HL-60 (cell line): Measurements from ENCODE around the gene AXIN1.
"Not testable (repeated sequence)": the region's sequence is repeated elsewhere in the genome, so short reads cannot be mapped to it uniquely, and the experiment has no call there.

Source experiments
- DNase-seq, 2 experiments: peaks; one replicate each; pipeline ENCODE4 v3.0.0-alpha.2; 2010 to 2020; ENCODE audit warnings: low read depth in 1 of 2, low spot score in 1 of 2
- H3K27ac ChIP-seq: fragments of 250-450 bp; sonication (Bioruptor Pico); replicated peaks from 2 replicates; pipeline ENCODE4 v1.5.1; 2020; ENCODE audit warnings: mild to moderate bottlenecking, moderate library complexity
- H3K27me3 ChIP-seq: fragments of 250-450 bp; sonication (Bioruptor Pico); 2 replicates; pipeline ENCODE4 v1.5.1; 2021; ENCODE audit warnings: mild to moderate bottlenecking, moderate library complexity; ENCODE audit not compliant: insufficient read depth, poor library complexity, severe bottlenecking
- H3K4me3 ChIP-seq: replicated peaks from 2 replicates; pipeline ENCODE4 v1.5.1; 2011; ENCODE audit warnings: mild to moderate bottlenecking, control low read depth, low read length; ENCODE audit not compliant: insufficient read depth
- GABPA ChIP-seq: IDR thresholded peaks from 2 replicates; pipeline ENCODE4 v1.6.1; 2012; ENCODE audit warnings: low read depth
- POLR2AphosphoS5 ChIP-seq: IDR thresholded peaks from 2 replicates; pipeline ENCODE4 v1.6.1; 2012; ENCODE audit warnings: low read depth
- SPI1 ChIP-seq: IDR thresholded peaks from 2 replicates; pipeline ENCODE4 v1.6.1; 2012; ENCODE audit warnings: low read depth, mild to moderate bottlenecking, borderline replicate concordance
- TF ChIP-seq, protein P1 (sequence below): IDR thresholded peaks from 2 replicates; pipeline ENCODE4 v1.6.1; 2012; ENCODE audit warnings: low read depth; ENCODE audit not compliant: insufficient replicate concordance
- TF ChIP-seq, protein P2 (sequence below): IDR thresholded peaks from one replicate; pipeline ENCODE4 v1.5.1; 2011; ENCODE audit warnings: low read length, control low read depth, inconsistent platforms; ENCODE audit not compliant: insufficient read depth

AXIN1 gene

DNA sequence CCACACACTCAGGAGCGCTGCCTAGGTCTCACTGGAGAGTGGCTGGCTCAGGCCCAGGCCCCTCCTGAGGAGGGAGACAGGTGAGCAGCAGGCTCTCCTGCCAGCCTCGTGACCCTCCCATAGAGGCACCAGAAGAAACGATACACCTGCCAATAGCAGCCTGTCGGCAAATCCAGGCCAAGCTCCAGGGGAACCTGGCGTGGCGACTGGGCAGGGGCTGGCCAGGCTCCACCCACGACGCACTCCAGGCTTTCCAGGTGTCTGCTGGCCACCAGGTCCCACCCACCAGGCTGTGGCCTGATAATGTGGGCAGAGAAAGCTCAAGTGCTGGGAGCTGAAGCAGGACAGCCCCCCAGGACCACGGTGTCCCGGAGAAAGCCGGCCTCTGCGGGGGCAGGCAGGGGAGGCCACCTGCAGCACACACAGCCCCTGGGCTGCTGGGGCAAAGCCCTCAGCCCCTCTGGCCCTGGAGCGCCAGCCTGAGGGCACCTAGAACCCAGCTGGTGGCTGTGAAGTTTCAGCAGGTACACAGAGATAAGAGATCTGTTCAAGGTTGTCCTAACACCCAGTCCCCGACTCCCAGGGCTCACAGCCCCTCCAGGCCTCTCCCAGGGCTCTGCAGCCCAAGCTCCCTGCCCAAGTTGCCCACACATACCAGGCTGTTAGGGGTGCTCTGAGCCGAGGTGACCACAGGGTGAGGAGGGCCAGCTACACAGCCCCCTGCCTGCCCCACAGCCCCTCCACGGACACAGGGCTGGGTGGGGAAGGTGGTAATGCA, 26.8 kb upstream of the AXIN1 start:
- H3K4me3 ChIP-seq = no peak overlapping the region
- no peak overlapping the region for H3K27ac ChIP-seq
- no peak for DNase-seq
- TF ChIP-seq, protein P1, sequence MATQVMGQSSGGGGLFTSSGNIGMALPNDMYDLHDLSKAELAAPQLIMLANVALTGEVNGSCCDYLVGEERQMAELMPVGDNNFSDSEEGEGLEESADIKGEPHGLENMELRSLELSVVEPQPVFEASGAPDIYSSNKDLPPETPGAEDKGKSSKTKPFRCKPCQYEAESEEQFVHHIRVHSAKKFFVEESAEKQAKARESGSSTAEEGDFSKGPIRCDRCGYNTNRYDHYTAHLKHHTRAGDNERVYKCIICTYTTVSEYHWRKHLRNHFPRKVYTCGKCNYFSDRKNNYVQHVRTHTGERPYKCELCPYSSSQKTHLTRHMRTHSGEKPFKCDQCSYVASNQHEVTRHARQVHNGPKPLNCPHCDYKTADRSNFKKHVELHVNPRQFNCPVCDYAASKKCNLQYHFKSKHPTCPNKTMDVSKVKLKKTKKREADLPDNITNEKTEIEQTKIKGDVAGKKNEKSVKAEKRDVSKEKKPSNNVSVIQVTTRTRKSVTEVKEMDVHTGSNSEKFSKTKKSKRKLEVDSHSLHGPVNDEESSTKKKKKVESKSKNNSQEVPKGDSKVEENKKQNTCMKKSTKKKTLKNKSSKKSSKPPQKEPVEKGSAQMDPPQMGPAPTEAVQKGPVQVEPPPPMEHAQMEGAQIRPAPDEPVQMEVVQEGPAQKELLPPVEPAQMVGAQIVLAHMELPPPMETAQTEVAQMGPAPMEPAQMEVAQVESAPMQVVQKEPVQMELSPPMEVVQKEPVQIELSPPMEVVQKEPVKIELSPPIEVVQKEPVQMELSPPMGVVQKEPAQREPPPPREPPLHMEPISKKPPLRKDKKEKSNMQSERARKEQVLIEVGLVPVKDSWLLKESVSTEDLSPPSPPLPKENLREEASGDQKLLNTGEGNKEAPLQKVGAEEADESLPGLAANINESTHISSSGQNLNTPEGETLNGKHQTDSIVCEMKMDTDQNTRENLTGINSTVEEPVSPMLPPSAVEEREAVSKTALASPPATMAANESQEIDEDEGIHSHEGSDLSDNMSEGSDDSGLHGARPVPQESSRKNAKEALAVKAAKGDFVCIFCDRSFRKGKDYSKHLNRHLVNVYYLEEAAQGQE = no peak
- no peaks in the 10 kb centered on the region for H3K27me3 ChIP-seq

DNA sequence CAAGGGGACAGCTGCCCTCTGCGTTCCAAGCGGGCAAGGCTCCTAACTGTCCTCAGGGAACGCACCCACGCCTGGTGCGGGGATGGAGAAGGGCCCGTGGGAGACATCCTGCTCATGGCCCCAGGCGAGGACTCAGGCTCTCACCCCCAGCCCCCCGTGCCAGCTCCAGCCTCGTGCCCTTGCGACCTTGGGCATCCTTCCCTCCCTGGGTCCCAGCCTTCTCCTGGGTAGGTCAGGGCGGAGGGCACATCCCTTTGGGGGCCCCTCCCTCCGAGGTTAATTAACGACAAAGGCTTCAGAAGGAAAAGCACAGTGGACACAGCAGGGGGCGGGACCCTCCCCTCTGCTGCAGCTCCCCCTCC, 26.3 kb upstream of the AXIN1 start:
- no peak for DNase-seq
- Histone ChIP-seq H3K27ac (no peak overlapping the region), H3K4me3 (no peak overlapping the region), H3K27me3 (no peaks in the 10 kb centered on the region)
- TF ChIP-seq, protein P2, sequence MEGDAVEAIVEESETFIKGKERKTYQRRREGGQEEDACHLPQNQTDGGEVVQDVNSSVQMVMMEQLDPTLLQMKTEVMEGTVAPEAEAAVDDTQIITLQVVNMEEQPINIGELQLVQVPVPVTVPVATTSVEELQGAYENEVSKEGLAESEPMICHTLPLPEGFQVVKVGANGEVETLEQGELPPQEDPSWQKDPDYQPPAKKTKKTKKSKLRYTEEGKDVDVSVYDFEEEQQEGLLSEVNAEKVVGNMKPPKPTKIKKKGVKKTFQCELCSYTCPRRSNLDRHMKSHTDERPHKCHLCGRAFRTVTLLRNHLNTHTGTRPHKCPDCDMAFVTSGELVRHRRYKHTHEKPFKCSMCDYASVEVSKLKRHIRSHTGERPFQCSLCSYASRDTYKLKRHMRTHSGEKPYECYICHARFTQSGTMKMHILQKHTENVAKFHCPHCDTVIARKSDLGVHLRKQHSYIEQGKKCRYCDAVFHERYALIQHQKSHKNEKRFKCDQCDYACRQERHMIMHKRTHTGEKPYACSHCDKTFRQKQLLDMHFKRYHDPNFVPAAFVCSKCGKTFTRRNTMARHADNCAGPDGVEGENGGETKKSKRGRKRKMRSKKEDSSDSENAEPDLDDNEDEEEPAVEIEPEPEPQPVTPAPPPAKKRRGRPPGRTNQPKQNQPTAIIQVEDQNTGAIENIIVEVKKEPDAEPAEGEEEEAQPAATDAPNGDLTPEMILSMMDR = no peak
- no peak for TF ChIP-seq GABPA
- TF ChIP-seq SPI1 = no peak
- no peak for TF ChIP-seq POLR2AphosphoS5
- TF ChIP-seq, protein P1 = no peak

DNA sequence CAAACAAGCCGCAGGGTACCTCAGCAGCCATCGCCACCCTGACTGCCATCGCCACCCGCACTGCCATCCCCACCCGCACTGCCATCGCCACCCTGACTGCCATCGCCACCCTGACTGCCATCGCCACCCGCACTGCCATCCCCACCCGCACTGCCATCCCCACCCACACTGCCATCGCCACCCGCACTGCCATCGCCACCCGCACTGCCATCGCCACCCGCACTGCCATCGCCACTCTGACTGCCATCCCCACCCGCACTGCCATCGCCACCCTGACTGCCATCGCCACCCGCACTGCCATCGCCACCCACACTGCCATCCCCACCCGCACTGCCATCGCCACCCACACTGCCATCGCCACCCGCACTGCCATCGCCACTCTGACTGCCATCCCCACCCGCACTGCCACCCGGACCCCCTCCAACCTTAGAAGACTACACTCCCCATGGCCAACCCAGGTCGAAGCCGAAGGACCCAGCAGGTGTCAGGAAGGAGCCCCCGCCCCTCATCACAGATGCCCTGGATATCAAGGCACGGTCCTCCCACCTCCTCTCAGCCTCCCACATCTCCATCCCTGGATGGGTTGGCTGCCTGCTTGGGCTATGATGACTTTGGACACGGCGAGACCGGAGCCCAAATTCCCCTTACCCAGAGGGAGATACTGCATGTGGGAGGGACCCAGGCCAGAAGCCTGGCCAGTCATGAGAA, 25.7 kb upstream of the AXIN1 start:
- not testable (repeated sequence) for H3K4me3 ChIP-seq, DNase-seq, H3K27me3 ChIP-seq, H3K27ac ChIP-seq

DNA sequence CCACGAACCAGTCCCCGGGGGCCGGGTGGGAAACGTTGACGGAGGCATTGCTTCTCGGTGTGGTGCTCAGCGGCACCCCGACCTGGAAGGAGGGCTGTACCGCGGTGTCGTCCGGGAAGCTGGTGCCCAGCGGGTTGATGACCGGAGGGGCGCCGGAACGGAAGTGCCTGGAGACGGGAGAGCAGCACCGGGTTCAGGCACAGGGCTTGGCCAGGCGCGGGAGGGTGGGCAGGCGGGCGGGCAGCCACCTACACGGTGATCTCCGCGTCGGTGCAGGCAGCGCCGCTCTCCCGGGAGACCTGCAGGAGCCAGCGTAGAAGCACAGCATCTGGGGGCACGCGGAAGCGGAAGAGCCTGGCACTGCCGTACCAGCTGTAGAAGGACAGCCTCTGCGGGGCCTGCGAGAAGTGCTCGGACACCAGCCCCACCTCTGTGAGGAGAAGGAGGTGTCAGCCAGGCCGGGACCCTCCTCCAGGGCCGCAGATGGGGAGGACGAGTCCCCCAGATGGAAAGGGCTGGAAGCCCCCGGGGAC, 25.0 kb upstream of the AXIN1 start:
- Histone ChIP-seq H3K27me3 (no peaks in the 10 kb centered on the region), H3K4me3 (no peak overlapping the region), H3K27ac (no peak overlapping the region)
- TF ChIP-seq POLR2AphosphoS5 (no peak), SPI1 (no peak), GABPA (no peak)
- TF ChIP-seq, protein P1 = no peak
- TF ChIP-seq, protein P2 = no peak
- no peak for DNase-seq
